PC-9 (cell line): ENCODE data around the gene CNTN4. TPM values are rescaled to one million over a fixed set of nuclear protein-coding genes. Genes with fewer than 3 reads are reported as not detected.

Experiments used
- BruUV-seq: library from RNA; stranded (reverse); fragments of 400-500 nt; replicated peaks from 2 replicates; lab custom pipeline; 2021; lab: Mats Ljungman, UMichigan
- CTCF ChIA-PET: fragments of 300-600 bp; sonication (Branson Sonifier 250); formaldehyde crosslinking; loops from one replicate; lab custom pipeline; 2022; ENCODE audit warnings: antibody characterized with exemption; lab: Charles Lee
- POLR2A ChIA-PET: fragments of 300-600 bp; sonication (Branson Sonifier 250); formaldehyde crosslinking; loops from one replicate; lab custom pipeline; 2022; ENCODE audit warnings: antibody characterized with exemption; ENCODE audit not compliant: unreplicated experiment; lab: Charles Lee
- DNase-seq, 2 experiments: peaks; one replicate each; pipeline versions ENCODE4 v3.0.0 to v3.0.0-alpha.2; 2015 to 2022; ENCODE audit warnings: mixed read lengths in 1 of 2
- H2AFZ ChIP-seq: fragments of 200-600 bp; sonication (generic); 2 replicates; pipeline ENCODE4 v1.8.1; 2017; ENCODE audit warnings: antibody characterized with exemption
- H3F3A ChIP-seq: fragments of 200-600 bp; sonication (generic); 2 replicates; pipeline ENCODE4 v1.8.1; 2017; ENCODE audit warnings: antibody characterized with exemption, mild to moderate bottlenecking, low read depth; ENCODE audit not compliant: insufficient read depth
- H3K27ac ChIP-seq: fragments of 200-600 bp; sonication (generic); 2 replicates; pipeline ENCODE4 v1.6.1; 2016; ENCODE audit warnings: mixed run types
- H3K27me3 ChIP-seq: fragments of 200-600 bp; sonication (generic); 2 replicates; pipeline ENCODE4 v1.6.1; 2016; ENCODE audit warnings: low read depth, mixed run types; ENCODE audit not compliant: insufficient read depth
- H3K36me3 ChIP-seq: fragments of 200-600 bp; sonication (generic); 2 replicates; pipeline ENCODE4 v1.6.1; 2016; ENCODE audit warnings: low read depth, mixed run types
- H3K4me1 ChIP-seq: fragments of 200-600 bp; sonication (generic); replicated peaks from 2 replicates; pipeline ENCODE4 v1.6.1; 2016; ENCODE audit warnings: mixed run types; ENCODE audit not compliant: insufficient read depth
- H3K4me2 ChIP-seq: fragments of 200-600 bp; sonication (generic); 2 replicates; pipeline ENCODE4 v1.6.1; 2017; ENCODE audit warnings: mixed run types
- H3K4me3 ChIP-seq: fragments of 200-600 bp; sonication (generic); 2 replicates; pipeline ENCODE4 v1.6.1; 2016; ENCODE audit warnings: mixed run types
- H3K79me2 ChIP-seq: fragments of 200-600 bp; sonication (generic); 2 replicates; pipeline ENCODE4 v1.6.1; 2017; ENCODE audit warnings: low read depth, mixed run types
- H3K9me2 ChIP-seq: fragments of 200-600 bp; sonication (generic); 2 replicates; pipeline ENCODE4 v1.8.1; 2017; ENCODE audit warnings: mild to moderate bottlenecking; ENCODE audit not compliant: insufficient read depth
- H3K9me3 ChIP-seq: fragments of 200-600 bp; sonication (generic); 2 replicates; pipeline ENCODE4 v1.8.1; 2016; ENCODE audit warnings: low read depth; ENCODE audit not compliant: insufficient read depth
- H4K20me1 ChIP-seq: fragments of 200-600 bp; sonication (generic); 2 replicates; pipeline ENCODE4 v1.8.1; 2017; ENCODE audit not compliant: insufficient read depth
- CTCF ChIP-seq: fragments of 200-600 bp; sonication (generic); conservative IDR thresholded peaks from 2 replicates; pipeline ENCODE4 v1.6.1; 2017; ENCODE audit warnings: mixed run types, antibody characterized with exemption, mild to moderate bottlenecking, moderate library complexity
- EZH2 ChIP-seq: fragments of 200-600 bp; sonication (generic); IDR thresholded peaks from 2 replicates; pipeline ENCODE4 v1.8.0; 2017; ENCODE audit warnings: antibody characterized with exemption, low read depth
- intact Hi-C: fragments of 100-400 bp; cut with micrococcal nuclease; formaldehyde crosslinking; loops from one replicate; pipeline ENCODE4 v1.10.0; 2022; ENCODE audit not compliant: unreplicated experiment
- total RNA-seq: library from RNA; stranded (reverse); gene quantifications from 2 replicates; pipeline ENCODE4 v1.2.3, GENCODE V29; 2021

The CNTN4 gene
- total RNA-seq, 1 experiment from 2014 or later, result not detected

DNA sequence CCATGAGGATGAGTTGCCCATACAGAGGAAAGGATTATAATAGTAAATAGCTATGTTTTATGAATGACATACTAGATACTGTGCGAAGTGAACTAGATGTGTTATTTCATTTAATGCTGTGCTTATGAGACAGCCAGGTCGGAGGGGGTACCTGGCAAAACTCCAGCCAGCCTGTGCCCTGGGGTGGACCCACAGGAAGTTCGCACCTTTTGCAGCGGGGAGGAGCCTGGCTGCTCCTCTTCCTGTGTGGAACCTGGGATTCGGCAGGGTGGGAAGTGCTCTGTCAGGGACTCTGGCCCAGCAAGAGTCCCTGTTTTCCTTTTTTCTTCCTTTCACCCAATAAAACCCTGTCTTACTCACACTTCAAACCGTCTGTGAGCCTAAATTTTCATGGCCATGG lies 559.3 kb downstream of the CNTN4 start:
- no peak overlapping the region for H2AFZ ChIP-seq
- H3K4me3 ChIP-seq, result no peak overlapping the region
- POLR2A ChIA-PET, result no interaction called here
- H3K4me2 ChIP-seq, result no peak overlapping the region
- BruUV-seq, result no TSS peak
- no peak for DNase-seq
- no peak overlapping the region for H3K27ac ChIP-seq
- H3K4me1 ChIP-seq, result no peaks in the 10 kb centered on the region
- no peaks in the 10 kb centered on the region for H3K9me2 ChIP-seq
- CTCF ChIA-PET, result no interaction called here
- no peaks in the 10 kb centered on the region for H3K79me2 ChIP-seq
- intact Hi-C loops, result no loop called here
- TF ChIP-seq CTCF (no peak), EZH2 (no peak)
- no peaks in the 10 kb centered on the region for H3K27me3 ChIP-seq
- no peaks in the 10 kb centered on the region for H3K36me3 ChIP-seq
- no peaks in the 10 kb centered on the region for H3K9me3 ChIP-seq
- H3F3A ChIP-seq, result no peaks in the 10 kb centered on the region
- no peaks in the 10 kb centered on the region for H4K20me1 ChIP-seq

- DNase-seq, result no peak
- H3F3A ChIP-seq, result no peaks in the 10 kb centered on the region
- H2AFZ ChIP-seq, result no peak overlapping the region
- H3K9me3 ChIP-seq, result no peaks in the 10 kb centered on the region
- no peaks in the 10 kb centered on the region for H3K36me3 ChIP-seq
- no peaks in the 10 kb centered on the region for H3K4me1 ChIP-seq
- no peaks in the 10 kb centered on the region for H3K27me3 ChIP-seq
- no peaks in the 10 kb centered on the region for H4K20me1 ChIP-seq
- TF ChIP-seq CTCF (no peak), EZH2 (no peak)
- no peaks in the 10 kb centered on the region for H3K79me2 ChIP-seq
- no peaks in the 10 kb centered on the region for H3K9me2 ChIP-seq
- POLR2A ChIA-PET, result no interaction called here
- no peak overlapping the region for H3K27ac ChIP-seq
- no peak overlapping the region for H3K4me3 ChIP-seq
- no peak overlapping the region for H3K4me2 ChIP-seq
- CTCF ChIA-PET, result no interaction called here
- intact Hi-C loops, result no loop called here
- no TSS peak for BruUV-seq
Measured at GRCh38 chr3:2659896-2660295, 561.2 kb downstream of the CNTN4 start.

DNA sequence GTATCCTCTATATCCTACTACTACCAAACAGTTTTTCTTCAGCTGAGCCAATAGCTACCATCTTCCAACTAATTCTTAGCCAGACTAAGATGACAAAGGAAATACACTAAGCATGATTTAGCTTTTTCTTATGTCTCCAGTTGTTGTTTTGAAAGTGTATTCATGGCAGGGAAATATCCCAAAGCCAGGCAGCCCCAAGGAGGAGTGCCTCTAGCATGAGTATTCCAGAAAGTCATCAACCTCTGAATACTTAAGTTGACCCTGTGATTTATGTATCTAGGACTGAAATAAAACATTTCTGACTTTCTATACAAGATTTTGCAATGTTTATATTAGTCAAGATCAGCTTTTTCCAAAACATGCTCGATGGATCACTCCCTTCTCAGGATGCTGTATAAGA lies 562.4 kb downstream of the CNTN4 start:
- BruUV-seq, result no TSS peak
- intact Hi-C loops, result no loop called here
- Histone ChIP-seq H3K9me2 (no peaks in the 10 kb centered on the region), H3K27me3 (no peaks in the 10 kb centered on the region), H3K4me1 (no peaks in the 10 kb centered on the region), H3K36me3 (no peaks in the 10 kb centered on the region), H3K9me3 (no peaks in the 10 kb centered on the region), H2AFZ (no peak overlapping the region), H3K4me2 (no peak overlapping the region), H4K20me1 (no peaks in the 10 kb centered on the region), H3F3A (no peaks in the 10 kb centered on the region), H3K79me2 (no peaks in the 10 kb centered on the region), H3K4me3 (no peak overlapping the region), H3K27ac (no peak overlapping the region)
- TF ChIP-seq EZH2 (no peak), CTCF (no peak)
- ChIA-PET POLR2A (no interaction called here), CTCF (no interaction called here)
- DNase-seq, result no peak
